ENCODE measurements around the gene DEF6.
A peak's percentile ranks its signal among the peaks of the same experiment; 100 is the strongest.

The DEF6 gene, protein sequence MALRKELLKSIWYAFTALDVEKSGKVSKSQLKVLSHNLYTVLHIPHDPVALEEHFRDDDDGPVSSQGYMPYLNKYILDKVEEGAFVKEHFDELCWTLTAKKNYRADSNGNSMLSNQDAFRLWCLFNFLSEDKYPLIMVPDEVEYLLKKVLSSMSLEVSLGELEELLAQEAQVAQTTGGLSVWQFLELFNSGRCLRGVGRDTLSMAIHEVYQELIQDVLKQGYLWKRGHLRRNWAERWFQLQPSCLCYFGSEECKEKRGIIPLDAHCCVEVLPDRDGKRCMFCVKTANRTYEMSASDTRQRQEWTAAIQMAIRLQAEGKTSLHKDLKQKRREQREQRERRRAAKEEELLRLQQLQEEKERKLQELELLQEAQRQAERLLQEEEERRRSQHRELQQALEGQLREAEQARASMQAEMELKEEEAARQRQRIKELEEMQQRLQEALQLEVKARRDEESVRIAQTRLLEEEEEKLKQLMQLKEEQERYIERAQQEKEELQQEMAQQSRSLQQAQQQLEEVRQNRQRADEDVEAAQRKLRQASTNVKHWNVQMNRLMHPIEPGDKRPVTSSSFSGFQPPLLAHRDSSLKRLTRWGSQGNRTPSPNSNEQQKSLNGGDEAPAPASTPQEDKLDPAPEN

DNA sequence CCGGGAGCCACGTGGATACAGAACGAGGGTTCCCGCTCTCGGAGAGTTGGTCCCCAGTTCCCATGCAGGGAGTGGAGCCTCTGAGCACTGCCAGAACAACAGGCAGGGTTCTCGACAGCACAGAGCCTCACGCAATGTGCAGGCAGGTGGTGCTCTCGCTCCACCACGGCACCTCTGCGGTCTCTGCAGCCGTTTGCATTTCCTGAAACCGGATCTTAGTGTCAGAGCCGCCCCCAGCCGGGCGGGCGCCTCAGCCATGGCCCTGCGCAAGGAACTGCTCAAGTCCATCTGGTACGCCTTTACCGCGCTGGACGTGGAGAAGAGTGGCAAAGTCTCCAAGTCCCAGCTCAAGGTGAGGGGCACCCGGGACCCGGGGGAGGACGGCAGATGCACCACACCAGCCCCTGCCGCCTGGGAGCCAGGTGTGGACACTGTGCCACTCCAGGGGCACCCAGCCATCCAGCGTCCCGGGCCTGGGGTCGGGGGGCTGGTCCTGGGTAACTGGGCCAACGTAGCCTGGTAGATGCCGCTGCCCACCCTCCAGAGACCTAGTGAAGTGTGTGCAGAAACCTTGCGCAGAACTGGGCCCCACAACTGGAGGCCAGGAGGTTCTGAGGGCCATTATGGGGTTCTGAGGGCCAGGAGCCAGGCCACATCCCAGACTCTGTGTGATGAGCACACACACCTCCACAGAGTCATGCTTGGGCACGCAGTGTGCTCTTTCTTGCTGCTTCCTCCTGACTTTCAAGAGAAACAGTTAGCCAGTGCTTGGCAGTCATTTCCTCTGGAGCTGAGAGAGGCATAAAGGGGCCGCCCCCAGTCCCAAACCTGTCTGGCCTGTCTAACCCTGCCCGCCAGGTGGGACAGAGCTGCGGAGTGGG, at the start of gene DEF6:
TSS of gene DEF6 (plus strand) at position 218 of the 881 bp plus-strand sequence. CDS start at position 257, 39 bp downstream.
- peak within 1 kb of the TSS; percentile 85 for H3K4me3 ChIP-seq (replicated peaks; ENCODE audit: low read depth, low read length)
- no peaks in the 10 kb centered on the region for H3K27me3 ChIP-seq (replicated peaks; ENCODE audit: control insufficient read depth, insufficient read depth, low read length)
- H3K36me3 ChIP-seq (ENCODE audit: control insufficient read depth, insufficient read depth, low read length) = peaks cover 14% of the 10 kb centered on the region
- TF ChIP-seq, protein P1, sequence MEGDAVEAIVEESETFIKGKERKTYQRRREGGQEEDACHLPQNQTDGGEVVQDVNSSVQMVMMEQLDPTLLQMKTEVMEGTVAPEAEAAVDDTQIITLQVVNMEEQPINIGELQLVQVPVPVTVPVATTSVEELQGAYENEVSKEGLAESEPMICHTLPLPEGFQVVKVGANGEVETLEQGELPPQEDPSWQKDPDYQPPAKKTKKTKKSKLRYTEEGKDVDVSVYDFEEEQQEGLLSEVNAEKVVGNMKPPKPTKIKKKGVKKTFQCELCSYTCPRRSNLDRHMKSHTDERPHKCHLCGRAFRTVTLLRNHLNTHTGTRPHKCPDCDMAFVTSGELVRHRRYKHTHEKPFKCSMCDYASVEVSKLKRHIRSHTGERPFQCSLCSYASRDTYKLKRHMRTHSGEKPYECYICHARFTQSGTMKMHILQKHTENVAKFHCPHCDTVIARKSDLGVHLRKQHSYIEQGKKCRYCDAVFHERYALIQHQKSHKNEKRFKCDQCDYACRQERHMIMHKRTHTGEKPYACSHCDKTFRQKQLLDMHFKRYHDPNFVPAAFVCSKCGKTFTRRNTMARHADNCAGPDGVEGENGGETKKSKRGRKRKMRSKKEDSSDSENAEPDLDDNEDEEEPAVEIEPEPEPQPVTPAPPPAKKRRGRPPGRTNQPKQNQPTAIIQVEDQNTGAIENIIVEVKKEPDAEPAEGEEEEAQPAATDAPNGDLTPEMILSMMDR (IDR thresholded peaks at IDR 0.05; ENCODE audit: insufficient read depth, low read length, poor library complexity, severe bottlenecking) = peak; percentile 97
- DNase-seq (ENCODE audit: extremely low read depth, insufficient read length) = peak; percentile 90

DNA sequence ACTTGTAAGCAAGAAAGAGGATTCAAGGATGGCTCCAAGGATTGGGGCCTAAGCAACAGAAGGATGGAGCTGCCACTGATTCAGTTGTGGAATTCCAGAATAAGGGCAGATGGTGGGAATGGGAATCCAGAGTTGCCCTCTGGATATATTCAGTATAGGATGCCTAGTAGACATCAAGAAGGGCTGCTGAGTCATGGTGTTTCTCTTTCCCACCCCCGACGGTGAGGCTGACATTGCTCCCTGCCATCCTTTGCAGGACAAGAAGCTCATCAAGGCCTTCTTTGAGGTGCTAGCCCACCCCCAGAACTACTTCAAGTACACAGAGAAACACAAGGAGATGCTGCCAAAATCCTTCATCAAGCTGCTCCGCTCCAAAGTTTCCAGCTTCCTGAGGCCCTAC, 49.3 kb upstream of the DEF6 start:
- Histone ChIP-seq H3K4me3 (replicated peaks; ENCODE audit: low read depth, low read length) (no peak overlapping the region), H3K36me3 (ENCODE audit: control insufficient read depth, insufficient read depth, low read length) (peaks cover 4% of the 10 kb centered on the region), H3K27me3 (replicated peaks; ENCODE audit: control insufficient read depth, insufficient read depth, low read length) (no peaks in the 10 kb centered on the region)
- DNase-seq (ENCODE audit: extremely low read depth, insufficient read length) = no peak
- TF ChIP-seq, protein P1 (IDR thresholded peaks at IDR 0.05; ENCODE audit: insufficient read depth, low read length, poor library complexity, severe bottlenecking) = no peak

DNA sequence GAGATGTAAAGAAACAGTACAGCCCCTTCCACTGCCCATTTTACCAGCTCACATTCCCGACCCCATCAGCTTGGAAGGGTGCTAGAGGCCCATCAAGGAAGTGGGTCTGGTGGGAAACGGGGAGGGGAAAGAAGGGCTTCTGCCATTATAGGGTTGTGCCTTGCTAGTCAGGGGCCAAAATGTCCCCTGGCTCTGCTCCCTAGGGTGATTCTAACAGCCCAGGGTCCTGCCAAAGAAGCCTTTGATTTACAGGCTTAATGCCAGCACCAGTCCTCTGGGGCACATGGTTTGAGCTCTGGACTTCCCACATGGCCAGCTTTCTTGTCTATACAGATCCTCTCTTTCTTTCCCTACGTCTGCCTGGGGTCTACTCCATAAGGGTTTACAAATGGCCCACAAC, 48.7 kb upstream of the DEF6 start:
- Histone ChIP-seq H3K27me3 (replicated peaks; ENCODE audit: control insufficient read depth, insufficient read depth, low read length) (no peaks in the 10 kb centered on the region), H3K4me3 (replicated peaks; ENCODE audit: low read depth, low read length) (no peak overlapping the region), H3K36me3 (ENCODE audit: control insufficient read depth, insufficient read depth, low read length) (peaks cover 4% of the 10 kb centered on the region)
- TF ChIP-seq, protein P1 (IDR thresholded peaks at IDR 0.05; ENCODE audit: insufficient read depth, low read length, poor library complexity, severe bottlenecking) = no peak
- no peak for DNase-seq (ENCODE audit: extremely low read depth, insufficient read length)

DNA sequence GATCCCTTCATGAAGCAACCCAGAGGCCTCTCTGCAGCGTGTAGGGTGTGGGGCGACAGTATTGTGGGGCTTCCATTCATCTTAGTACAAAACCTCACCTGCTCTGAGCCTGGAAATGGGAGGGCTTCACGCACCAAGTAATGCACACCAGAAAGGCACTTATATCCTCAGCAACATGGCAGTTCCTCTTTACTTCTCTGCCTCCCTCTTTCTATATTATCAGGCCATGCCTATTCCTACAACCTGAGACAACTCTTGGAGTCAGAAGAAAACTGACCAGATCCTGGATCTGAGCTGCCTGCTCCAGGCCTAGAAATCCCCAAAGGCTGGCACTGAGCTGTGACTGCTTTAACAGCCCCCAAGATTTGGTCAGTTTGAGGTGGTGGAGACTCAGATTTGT, 45.7 kb upstream of the DEF6 start:
- TF ChIP-seq, protein P1 (IDR thresholded peaks at IDR 0.05; ENCODE audit: insufficient read depth, low read length, poor library complexity, severe bottlenecking) = no peak
- Histone ChIP-seq H3K27me3 (replicated peaks; ENCODE audit: control insufficient read depth, insufficient read depth, low read length) (no peaks in the 10 kb centered on the region), H3K4me3 (replicated peaks; ENCODE audit: low read depth, low read length) (no peak overlapping the region), H3K36me3 (ENCODE audit: control insufficient read depth, insufficient read depth, low read length) (no peaks in the 10 kb centered on the region)
- no peak for DNase-seq (ENCODE audit: extremely low read depth, insufficient read length)

DNA sequence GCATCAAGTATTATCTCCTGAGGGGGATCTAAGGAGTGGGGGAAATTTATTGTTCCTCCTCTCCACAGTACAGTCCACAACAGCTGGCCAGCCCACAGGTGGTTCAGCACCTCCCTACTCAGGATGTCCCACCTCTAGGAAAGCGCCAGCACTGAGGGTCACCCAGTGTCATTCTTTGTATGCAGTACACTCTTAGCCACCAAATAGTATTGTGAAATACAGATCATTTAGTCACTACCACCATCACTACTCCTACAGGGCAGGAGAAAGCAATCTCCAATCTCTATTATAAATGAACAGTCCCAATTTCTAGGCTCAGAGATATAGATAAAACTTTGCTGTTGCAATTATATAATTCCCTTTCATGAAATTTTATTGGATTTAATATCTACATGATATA, 44.4 kb upstream of the DEF6 start:
- Histone ChIP-seq H3K4me3 (replicated peaks; ENCODE audit: low read depth, low read length) (no peak overlapping the region), H3K27me3 (replicated peaks; ENCODE audit: control insufficient read depth, insufficient read depth, low read length) (no peaks in the 10 kb centered on the region), H3K36me3 (ENCODE audit: control insufficient read depth, insufficient read depth, low read length) (no peaks in the 10 kb centered on the region)
- no peak for DNase-seq (ENCODE audit: extremely low read depth, insufficient read length)
- TF ChIP-seq, protein P1 (IDR thresholded peaks at IDR 0.05; ENCODE audit: insufficient read depth, low read length, poor library complexity, severe bottlenecking) = no peak

Data from GM06990 (cell line).